GF-D8 (cell line): Measurements from ENCODE around the gene GP2.

ENCODE experiments used
- DNase-seq: peaks from one replicate; lab custom pipeline; 2025; lab: John Stamatoyannopoulos, UW

Gene GP2

GRCh38 chr16:20327444-20328041 is at the start of gene GP2:
GP2 (minus strand) TSS chr16:20327513; CDS start chr16:20326431, 1,082 bp downstream.
- DNase-seq: no peak

- no peak for DNase-seq
Measured at GRCh38 chr16:20372701-20373100, 45.4 kb upstream of the GP2 start.

GRCh38 chr16:20369452-20370054 is 42.2 kb upstream of the GP2 start:
- no peak for DNase-seq

GRCh38 chr16:20364051-20364450 is 36.7 kb upstream of the GP2 start:
- DNase-seq: no peak

- no peak for DNase-seq
Measured at GRCh38 chr16:20363191-20363590, 35.9 kb upstream of the GP2 start.

GRCh38 chr16:20359997-20360396 is 32.7 kb upstream of the GP2 start:
- no peak for DNase-seq

GRCh38 chr16:20355114-20355782 is 27.9 kb upstream of the GP2 start:
- no peak for DNase-seq

GRCh38 chr16:20353379-20353778 is 26.1 kb upstream of the GP2 start:
- no peak for DNase-seq

GRCh38 chr16:20352615-20353014 is 25.3 kb upstream of the GP2 start, which contains the start of gene UMOD:
UMOD (minus strand) TSS chr16:20352715; CDS start chr16:20350737, 1,978 bp downstream.
- no peak for DNase-seq

GRCh38 chr16:20349615-20350014 is 22.3 kb upstream of the GP2 start:
- no peak for DNase-seq

- no peak for DNase-seq
Measured at GRCh38 chr16:20348365-20349185, 21.3 kb upstream of the GP2 start.

GRCh38 chr16:20347666-20348364 is 20.5 kb upstream of the GP2 start:
- no peak for DNase-seq

GRCh38 chr16:20344611-20345010 is 17.3 kb upstream of the GP2 start:
- no peak for DNase-seq

- no peak for DNase-seq
Measured at GRCh38 chr16:20339744-20340143, 12.4 kb upstream of the GP2 start.

GRCh38 chr16:20336955-20337354 is 9.6 kb upstream of the GP2 start:
- DNase-seq: no peak

- no peak for DNase-seq
Measured at GRCh38 chr16:20334396-20334795, 7.1 kb upstream of the GP2 start.

- no peak for DNase-seq
Measured at GRCh38 chr16:20333120-20333519, 5.8 kb upstream of the GP2 start.

GRCh38 chr16:20332411-20332810 is 5.1 kb upstream of the GP2 start:
- no peak for DNase-seq

- DNase-seq: no peak
Measured at GRCh38 chr16:20331635-20332034, 4.3 kb upstream of the GP2 start.

GRCh38 chr16:20329392-20330138 is 2.3 kb upstream of the GP2 start:
- no peak for DNase-seq

GRCh38 chr16:20326321-20326720 is 992 bp downstream of the GP2 start:
- DNase-seq: no peak
